T-cell (primary cell): ENCODE data around the gene STH. TPM values are rescaled to one million over a fixed set of nuclear protein-coding genes. Genes with fewer than 3 reads are reported as not detected.

Source experiments
- ATAC-seq, 4 experiments: fragments of 200-7000 bp in 3 of 4; fragments of 150-1000 bp in 1 of 4; cut with Tn5 transposase; replicated peaks in 1 of 4; 1 replicate in 3 of 4; 2 replicates in 1 of 4; pipeline ENCODE4 v1.10.0; 2021; ENCODE audit warnings: moderate library complexity in 3 of 4, mild to moderate bottlenecking in 2 of 4, moderate number of reproducible peaks in 1 of 4
- CTCF ChIA-PET, 2 donors: fragments of 300-600 bp; sonication (Branson Sonifier 250); formaldehyde crosslinking; loops; one replicate each; lab custom pipeline; 2022; ENCODE audit warnings: antibody characterized with exemption in 2 of 2; lab: Charles Lee
- POLR2A ChIA-PET, 2 donors: fragments of 300-600 bp; sonication (Branson Sonifier 250); formaldehyde crosslinking; loops; one replicate each; lab custom pipeline; 2022; ENCODE audit warnings: antibody characterized with exemption in 2 of 2; lab: Charles Lee
- DNase-seq, 35 experiments: peaks; one replicate each; pipeline versions ENCODE4 v3.0.0 to v3.0.0-alpha.2; 2013 to 2023
- H3K27ac ChIP-seq: one replicate; pipeline ENCODE4 v1.5.1; 2013; ENCODE audit warnings: low read length
- H3K27me3 ChIP-seq, 2 experiments: replicated peaks in 1 of 2; 1 replicate in 1 of 2; 2 replicates in 1 of 2; pipeline versions ENCODE4 v1.6.1 to v1.7.0; 2013; ENCODE audit warnings: low read length in 1 of 2, mixed read lengths in 1 of 2; ENCODE audit not compliant: control insufficient read depth in 2 of 2, insufficient read depth in 2 of 2; ENCODE audit errors: extremely low read depth in 1 of 2
- H3K36me3 ChIP-seq, 2 donors: 1 replicate in 1 of 2; 2 replicates in 1 of 2; pipeline versions ENCODE4 v1.6.1 to v1.7.0; 2013; ENCODE audit warnings: low read length in 1 of 2; ENCODE audit not compliant: control insufficient read depth in 2 of 2, insufficient read depth in 1 of 2; ENCODE audit errors: extremely low read depth in 1 of 2
- H3K4me1 ChIP-seq, 2 experiments: 1 replicate in 1 of 2; 2 replicates in 1 of 2; pipeline versions ENCODE4 v1.6.1 to v1.7.0; 2013; ENCODE audit warnings: low read length in 2 of 2, mixed read lengths in 1 of 2; ENCODE audit not compliant: insufficient read depth in 2 of 2, control insufficient read depth in 1 of 2; ENCODE audit errors: extremely low read depth in 1 of 2
- H3K4me3 ChIP-seq, 2 donors: 1 replicate in 1 of 2; 2 replicates in 1 of 2; pipeline versions ENCODE4 v1.5.1 to v1.7.0; 2013; ENCODE audit warnings: mild to moderate bottlenecking in 2 of 2, low read length in 1 of 2, moderate library complexity in 1 of 2; ENCODE audit not compliant: control insufficient read depth in 1 of 2; ENCODE audit errors: extremely low read depth in 1 of 2
- H3K9me3 ChIP-seq: 2 replicates; pipeline ENCODE4 v1.7.0; 2013
- H3K27ac Mint-ChIP-seq, 2 donors: one replicate each; pipeline ENCODE4 v1.8.0; 2020 to 2021; ENCODE audit warnings: mild to moderate bottlenecking in 2 of 2, mixed read lengths in 2 of 2
- H3K27me3 Mint-ChIP-seq, 2 donors: one replicate each; pipeline ENCODE4 v1.8.0; 2021 to 2022; ENCODE audit warnings: mixed read lengths in 2 of 2
- H3K36me3 Mint-ChIP-seq: one replicate; pipeline ENCODE4 v1.8.0; 2021; ENCODE audit warnings: mixed read lengths
- H3K4me1 Mint-ChIP-seq, 3 donors: one replicate each; pipeline ENCODE4 v1.8.0; 2020 to 2022; ENCODE audit warnings: mixed read lengths in 3 of 3, mild to moderate bottlenecking in 1 of 3
- H3K4me3 Mint-ChIP-seq, 3 donors: one replicate each; pipeline ENCODE4 v1.8.0; 2020 to 2022; ENCODE audit warnings: mild to moderate bottlenecking in 3 of 3, mixed read lengths in 3 of 3, moderate library complexity in 3 of 3
- H3K9me3 Mint-ChIP-seq, 3 donors: one replicate each; pipeline ENCODE4 v1.8.0; 2020 to 2022; ENCODE audit warnings: mixed read lengths in 3 of 3
- WGBS: methylation state at CpG from one replicate; pipeline ENCODE4 v1.1.5; 2013; ENCODE audit warnings: missing lambda C conversion rate; ENCODE audit not compliant: insufficient coverage; 5-methylcytosine and 5-hydroxymethylcytosine counted together
- total RNA-seq, 35 experiments: library from RNA in 6 of 35; stranded (reverse) in 6 of 35; fragments of 120-200 nt in 1 of 35; gene quantifications; one replicate each; pipeline versions ENCODE4 v1.2.1 to v1.2.4 and lab custom pipeline; 2013 to 2026

Gene STH
- total RNA-seq, 5 donors from 2014 or later (not counting 1 experiment from before 2014, with no cell fraction given) = not detected

DNA sequence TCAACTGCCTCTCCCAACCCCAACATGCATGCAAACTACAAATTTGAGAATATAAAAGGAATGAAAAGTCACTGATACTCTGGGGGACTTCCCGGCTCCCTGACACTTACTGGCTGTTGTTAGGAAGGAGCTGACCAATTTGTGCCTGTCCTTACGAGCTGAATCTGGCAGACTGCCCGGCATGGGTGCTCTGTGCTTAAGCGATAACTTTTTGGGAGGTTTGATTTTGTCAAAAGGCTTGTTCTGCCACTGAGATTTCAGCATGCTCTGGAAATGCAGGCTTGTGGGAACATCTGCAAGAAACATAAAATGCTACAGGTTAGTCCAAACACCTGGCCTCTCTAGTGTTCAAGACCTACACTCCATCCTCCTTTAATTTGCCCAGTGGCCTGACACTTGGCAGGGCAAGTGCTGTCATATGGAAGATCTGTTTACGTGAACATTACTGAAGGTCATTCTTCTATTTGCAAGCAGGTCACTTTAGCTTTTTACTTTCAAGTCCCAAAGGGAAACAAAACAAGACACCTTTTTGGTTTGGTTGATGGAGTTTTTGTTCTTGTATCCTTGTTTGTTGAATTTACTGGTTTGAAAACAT lies 40.6 kb downstream of the STH start:
- DNase-seq = no peak
- Mint-ChIP-seq H3K4me3 (no peak overlapping the region), H3K27ac (no peak overlapping the region), H3K36me3 (peaks cover 61% of the 10 kb centered on the region), H3K4me1 (peaks cover 12 to 26% (median 24%) of the 10 kb centered on the region in 3 donors), H3K27me3 (no peaks in the 10 kb centered on the region), H3K9me3 (no peaks in the 10 kb centered on the region)
- ChIA-PET CTCF (interaction anchor here (0.6 to 3.8 kb wide), 2 partner anchors 173 to 177 kb away, joined by 3 to 14 read pairs; no protein-coding TSS in a partner anchor), POLR2A (interaction anchor here in 1 of 2 donors (0.6 kb wide), 1 partner anchor 62 kb away, joined by 5 read pairs; no protein-coding TSS in a partner anchor)
- no peaks in the 10 kb centered on the region for H3K4me1 ChIP-seq
- 93% methylated on average over 4 of the region's 5 CpGs for WGBS
- no peak overlapping the region for H3K27ac ChIP-seq
- ATAC-seq = no peak
- H3K4me3 ChIP-seq = no peak overlapping the region
- H3K36me3 ChIP-seq = peaks cover 10 to 92% of the 10 kb centered on the region in 2 donors
- no peaks in the 10 kb centered on the region for H3K9me3 ChIP-seq
- H3K27me3 ChIP-seq = no peaks in the 10 kb centered on the region

DNA sequence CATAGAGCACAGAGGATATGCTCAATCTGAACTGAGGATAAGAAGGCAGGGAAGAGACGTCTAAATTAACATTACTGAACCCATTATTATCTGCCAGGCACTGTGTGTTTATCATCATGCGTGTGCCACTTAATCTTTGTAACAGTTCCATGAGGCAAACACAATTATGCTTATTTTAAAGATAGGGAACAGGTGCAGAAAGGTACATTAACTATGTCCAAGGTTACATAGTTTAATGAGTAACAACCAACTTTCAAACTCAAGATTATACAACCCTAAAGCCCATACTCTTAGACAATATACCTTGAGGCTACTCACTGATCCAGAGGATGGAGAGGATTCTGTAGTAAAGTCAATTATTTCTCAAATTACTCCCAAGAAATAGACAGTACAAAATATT lies 43.2 kb downstream of the STH start:
- H3K4me3 ChIP-seq = no peak overlapping the region
- Mint-ChIP-seq H3K4me3 (no peak overlapping the region), H3K36me3 (peaks cover 59% of the 10 kb centered on the region), H3K9me3 (no peaks in the 10 kb centered on the region), H3K27me3 (no peaks in the 10 kb centered on the region), H3K4me1 (peaks cover 22 to 34% (median 23%) of the 10 kb centered on the region in 3 donors), H3K27ac (no peak overlapping the region)
- no CpG with 5 or more reads among the region's 2 CpGs for WGBS
- POLR2A ChIA-PET = no interaction called here
- no peaks in the 10 kb centered on the region for H3K4me1 ChIP-seq
- H3K27me3 ChIP-seq = no peaks in the 10 kb centered on the region
- CTCF ChIA-PET = interaction anchor here (0.6 to 1.0 kb wide), 3 partner anchors 14 to 171 kb away, joined by 3 to 6 read pairs (median 4); no protein-coding TSS in a partner anchor
- H3K9me3 ChIP-seq = no peaks in the 10 kb centered on the region
- peaks cover 9 to 83% of the 10 kb centered on the region in 2 donors for H3K36me3 ChIP-seq
- H3K27ac ChIP-seq = no peak overlapping the region
- no peak for DNase-seq
- ATAC-seq = no peak

DNA sequence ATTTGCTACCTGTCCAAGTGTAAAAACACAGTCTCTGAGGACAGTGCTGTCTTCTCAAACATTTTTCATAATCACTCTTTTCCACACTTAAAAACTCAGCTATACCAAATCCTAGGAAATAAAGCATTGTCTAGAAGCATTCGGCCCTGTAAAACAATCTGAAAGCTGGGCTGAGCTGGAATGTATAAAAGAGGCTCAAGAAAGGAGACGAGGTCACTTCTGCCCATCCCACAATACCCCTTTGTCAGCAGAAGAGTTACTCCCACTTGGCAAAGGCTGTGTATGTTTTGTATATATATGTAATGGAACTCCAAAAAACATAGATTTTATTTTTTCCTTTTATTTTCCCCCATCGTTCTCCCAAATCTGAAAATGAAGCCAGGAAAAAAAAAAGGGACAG lies 43.9 kb downstream of the STH start:
- H3K4me1 Mint-ChIP-seq = peaks cover 21 to 32% (median 23%) of the 10 kb centered on the region in 3 donors
- peak overlapping the region in 1 of 2 donors; percentile 28 for H3K27ac Mint-ChIP-seq
- DNase-seq (no peak), ATAC-seq (no peak)
- H3K4me3 ChIP-seq = no peak overlapping the region
- peaks cover 15 to 82% of the 10 kb centered on the region in 2 donors for H3K36me3 ChIP-seq
- H3K4me3 Mint-ChIP-seq = no peak overlapping the region
- peaks cover 59% of the 10 kb centered on the region for H3K36me3 Mint-ChIP-seq
- no CpG with 5 or more reads among the region's 3 CpGs for WGBS
- H3K27me3 ChIP-seq = no peaks in the 10 kb centered on the region
- ChIA-PET POLR2A (no interaction called here), CTCF (interaction anchor here (0.6 to 2.1 kb wide), 6 partner anchors 20 to 1395 kb away, joined by 3 to 7 read pairs (median 4); no protein-coding TSS in a partner anchor)
- no peaks in the 10 kb centered on the region for H3K9me3 Mint-ChIP-seq
- no peak overlapping the region for H3K27ac ChIP-seq
- no peaks in the 10 kb centered on the region for H3K4me1 ChIP-seq
- H3K27me3 Mint-ChIP-seq = no peaks in the 10 kb centered on the region
- H3K9me3 ChIP-seq = no peaks in the 10 kb centered on the region

DNA sequence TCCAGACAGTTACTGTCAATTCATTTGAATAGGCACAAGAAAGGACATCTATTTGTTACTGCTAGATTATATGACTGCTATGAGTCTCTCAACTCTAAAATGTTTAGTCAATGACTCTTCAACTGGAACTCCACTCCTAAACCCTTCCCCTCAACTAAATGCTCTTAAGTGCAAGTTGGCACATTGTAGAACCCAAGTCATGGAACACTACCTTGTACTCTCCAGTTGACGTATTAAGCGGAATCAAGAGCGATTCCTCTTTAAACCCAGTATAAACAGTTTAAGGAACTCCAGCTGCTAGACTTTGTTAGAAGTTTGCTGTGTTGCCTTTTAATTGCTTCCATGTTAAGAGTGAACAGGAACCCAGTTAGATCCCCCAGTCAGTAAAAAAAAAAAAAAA lies 44.6 kb downstream of the STH start:
- WGBS = no CpG with 5 or more reads among the region's 3 CpGs
- no peak for ATAC-seq
- POLR2A ChIA-PET = no interaction called here

DNA sequence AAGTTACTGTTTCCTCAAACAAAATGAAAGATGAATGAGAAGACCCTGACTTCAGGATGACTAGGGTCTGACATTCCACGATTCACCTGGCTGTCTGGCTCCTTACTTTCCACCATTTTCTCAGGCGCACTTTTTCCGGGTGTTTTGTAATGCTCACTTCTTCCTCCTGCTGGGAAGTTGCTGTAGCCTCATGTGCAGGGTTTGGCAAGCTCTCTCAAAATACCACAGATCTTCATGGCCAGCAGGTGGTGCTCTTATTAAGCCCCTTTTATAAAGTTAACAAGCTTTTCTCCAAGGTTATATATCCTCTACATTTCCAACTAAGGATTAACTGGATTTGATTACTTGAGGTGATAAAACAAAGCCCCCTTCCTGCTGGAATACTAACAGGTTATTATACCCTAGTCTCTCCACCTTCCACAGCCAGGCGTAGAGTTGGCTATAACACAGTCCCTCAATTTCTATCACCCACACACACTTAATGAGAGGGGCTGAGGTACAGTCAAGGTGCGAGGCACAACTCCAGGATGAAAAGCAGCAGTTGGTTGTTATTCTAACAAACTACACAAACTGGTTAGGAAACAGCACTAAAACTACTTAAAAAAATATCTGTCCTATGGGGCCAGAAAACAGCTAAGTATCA lies 45.4 kb downstream of the STH start:
- Mint-ChIP-seq H3K27me3 (no peaks in the 10 kb centered on the region), H3K27ac (peak overlapping the region; percentile 53 to 69), H3K4me1 (peaks cover 17 to 25% (median 23%) of the 10 kb centered on the region in 3 donors), H3K9me3 (no peaks in the 10 kb centered on the region), H3K36me3 (peaks cover 50% of the 10 kb centered on the region), H3K4me3 (no peak overlapping the region)
- H3K4me3 ChIP-seq = no peak overlapping the region
- ChIA-PET POLR2A (no interaction called here), CTCF (interaction anchor here (0.6 to 2.6 kb wide), 24 partner anchors 8 to 404 kb away, joined by 3 to 55 read pairs (median 5); partner anchors contain the start of gene KANSL1 (in 1 of the 2))
- DNase-seq = peak in 33 of 35 experiments; percentile 25 to 74 (median 48)
- H3K27me3 ChIP-seq = no peaks in the 10 kb centered on the region
- peaks cover 16 to 75% of the 10 kb centered on the region in 2 donors for H3K36me3 ChIP-seq
- H3K4me1 ChIP-seq = no peaks in the 10 kb centered on the region
- H3K9me3 ChIP-seq = no peaks in the 10 kb centered on the region
- WGBS = 43% methylated on average over 1 of the region's 5 CpGs
- H3K27ac ChIP-seq = no peak overlapping the region
- ATAC-seq = peak; percentile 57 to 79 (median 74)

More for the DNA sequence above, 44.6 kb downstream of the STH start:
- no peaks in the 10 kb centered on the region for H3K4me1 ChIP-seq
- Mint-ChIP-seq H3K9me3 (no peaks in the 10 kb centered on the region), H3K4me3 (no peak overlapping the region), H3K27me3 (no peaks in the 10 kb centered on the region), H3K36me3 (peaks cover 56% of the 10 kb centered on the region), H3K4me1 (peaks cover 17 to 25% (median 23%) of the 10 kb centered on the region in 3 donors), H3K27ac (peak overlapping the region; percentile 28 to 61)
- DNase-seq = no peak
- CTCF ChIA-PET = interaction anchor here (0.6 to 2.6 kb wide), 14 partner anchors 9 to 242 kb away, joined by 3 to 55 read pairs (median 5); no protein-coding TSS in a partner anchor
- peaks cover 18 to 82% of the 10 kb centered on the region in 2 donors for H3K36me3 ChIP-seq
- no peaks in the 10 kb centered on the region for H3K9me3 ChIP-seq
- H3K4me3 ChIP-seq = no peak overlapping the region
- H3K27me3 ChIP-seq = no peaks in the 10 kb centered on the region
- no peak overlapping the region for H3K27ac ChIP-seq

DNA sequence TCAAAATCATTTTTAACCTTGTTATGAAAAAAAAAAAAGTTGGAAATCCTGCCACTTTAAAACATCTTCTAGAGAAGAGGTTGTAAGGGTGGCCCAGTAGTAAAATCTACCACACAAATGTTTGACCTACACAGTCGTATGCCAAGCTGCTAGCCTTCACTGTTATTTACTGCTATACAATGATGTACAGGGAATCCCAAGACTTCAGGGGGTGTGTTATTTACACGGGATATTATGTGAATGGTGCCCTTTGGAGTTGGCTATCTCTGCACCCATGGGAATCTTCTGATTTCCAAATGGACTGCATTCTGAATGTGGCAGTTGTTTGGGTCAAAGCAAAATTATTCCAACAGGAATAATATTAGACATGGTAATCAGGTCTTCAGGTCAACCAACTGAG lies 45.9 kb downstream of the STH start:
- no peak overlapping the region for H3K4me3 ChIP-seq
- DNase-seq (no peak), ATAC-seq (no peak)
- H3K27ac Mint-ChIP-seq = peak overlapping the region in 1 of 2 donors; percentile 78
- H3K9me3 ChIP-seq = no peaks in the 10 kb centered on the region
- H3K36me3 Mint-ChIP-seq = peaks cover 49% of the 10 kb centered on the region
- no peaks in the 10 kb centered on the region for H3K27me3 ChIP-seq
- H3K27me3 Mint-ChIP-seq = no peaks in the 10 kb centered on the region
- no peaks in the 10 kb centered on the region for H3K9me3 Mint-ChIP-seq
- ChIA-PET CTCF (interaction anchor here (0.5 to 2.6 kb wide), 22 partner anchors 9 to 405 kb away, joined by 3 to 55 read pairs (median 5); partner anchors contain the start of gene KANSL1 (in 1 of the 2)), POLR2A (no interaction called here)
- H3K4me1 Mint-ChIP-seq = peaks cover 17 to 25% (median 23%) of the 10 kb centered on the region in 3 donors
- no peak overlapping the region for H3K4me3 Mint-ChIP-seq
- no peak overlapping the region for H3K27ac ChIP-seq
- no peaks in the 10 kb centered on the region for H3K4me1 ChIP-seq
- H3K36me3 ChIP-seq = peaks cover 12 to 75% of the 10 kb centered on the region in 2 donors
- no CpG with 5 or more reads among the region's 2 CpGs for WGBS
